Loucy (cell line): ENCODE measurements around the gene UNC13C.

Experiments used
- CTCF ChIP-seq: fragments of 200-600 bp; sonication (generic); conservative IDR thresholded peaks from 2 replicates; pipeline ENCODE4 v1.5.1; 2014; ENCODE audit warnings: mild to moderate bottlenecking, antibody characterized with exemption, low read length
- EZH2phosphoT487 ChIP-seq: fragments of 200-600 bp; IDR thresholded peaks from 2 replicates; pipeline ENCODE4 v1.6.1; 2018; ENCODE audit warnings: antibody characterized with exemption, mild to moderate bottlenecking, moderate library complexity, borderline replicate concordance

- TF ChIP-seq CTCF (no peak), EZH2phosphoT487 (no peak)
Observed at GRCh38 chr15:54599386-54599785, 621.1 kb downstream of the UNC13C start.
